NCI-H748 treated with DMSO at 0.1 percent for 48 hours (cell line): ENCODE data around the gene NOXO1.

Source experiments
- DNase-seq: peaks from one replicate; lab custom pipeline; 2025; lab: John Stamatoyannopoulos, UW

The NOXO1 gene

DNA sequence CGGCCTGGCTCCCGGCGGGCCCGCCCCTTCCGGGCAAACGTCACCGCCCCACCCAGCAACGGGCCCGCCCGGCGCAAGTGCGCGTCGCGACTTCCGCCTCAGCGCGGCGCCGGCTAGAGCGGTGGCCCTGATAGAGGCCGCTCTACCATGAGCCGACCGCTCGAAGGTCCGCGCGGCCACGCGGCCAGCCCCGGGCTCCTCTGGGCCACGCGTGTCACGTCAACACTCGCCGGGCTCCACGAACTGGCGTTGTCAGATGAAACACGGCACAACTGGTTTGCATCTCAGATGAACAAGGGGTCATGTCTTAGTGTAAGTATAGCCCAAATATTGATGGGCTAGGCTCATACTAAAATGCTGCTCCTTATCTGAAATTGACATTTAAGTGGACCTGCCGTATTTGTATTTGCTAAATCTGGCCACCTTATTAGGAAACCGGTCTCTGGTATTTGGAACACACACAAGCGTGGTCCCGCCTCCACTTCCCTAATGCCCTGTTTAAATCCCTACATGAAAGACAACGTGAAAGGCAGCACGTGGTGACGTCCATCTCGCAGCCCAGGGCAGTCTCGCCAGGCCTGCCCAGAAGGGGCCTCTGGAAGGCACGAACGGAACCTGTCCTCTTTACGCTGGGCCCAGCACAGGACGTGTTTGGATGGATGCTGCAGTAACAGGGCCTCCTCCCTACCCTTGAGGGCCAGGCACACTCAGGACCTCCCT lies 28.7 kb upstream of the NOXO1 start, which contains the start of gene ZNF598:
TSS of gene ZNF598 (minus strand) at position 31 of the 720 bp plus-strand sequence.
- peak; percentile 23 for DNase-seq

DNA sequence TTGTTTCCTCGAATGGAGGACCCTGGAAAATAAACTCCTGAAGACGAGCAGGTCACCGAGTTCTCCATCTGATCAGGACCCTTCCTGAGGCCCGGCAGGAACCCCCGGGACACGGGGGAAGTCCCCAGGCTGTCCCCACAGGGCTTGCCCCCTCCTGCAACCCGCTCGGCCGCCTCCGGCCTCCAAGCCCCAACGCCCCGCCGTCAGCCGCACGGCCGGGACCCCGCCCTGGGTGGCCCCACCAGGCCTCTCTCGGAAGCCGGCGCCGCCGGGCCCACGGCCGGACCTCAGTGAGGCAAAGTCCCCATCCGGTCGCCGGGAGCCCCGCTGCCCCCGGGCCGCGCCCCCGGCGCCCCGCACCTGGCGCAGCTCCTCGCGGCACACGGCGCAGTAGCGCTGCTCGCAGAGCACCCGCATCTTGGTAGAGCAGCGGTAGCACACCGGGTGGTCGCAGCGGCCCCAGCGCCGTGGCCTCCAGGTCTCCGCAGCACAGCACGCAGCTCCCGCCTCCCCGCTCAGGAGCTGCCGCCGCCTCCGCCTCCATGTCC lies 28.0 kb upstream of the NOXO1 start:
- no peak for DNase-seq

- no peak for DNase-seq
These were observed 27.4 kb upstream of the NOXO1 start for GRCh38 chr16:2008631-2009163.

- DNase-seq: no peak
These were observed 26.8 kb upstream of the NOXO1 start for GRCh38 chr16:2008009-2008526.

GRCh38 chr16:2007081-2007836 lies 26.0 kb upstream of the NOXO1 start:
- no peak for DNase-seq

DNA sequence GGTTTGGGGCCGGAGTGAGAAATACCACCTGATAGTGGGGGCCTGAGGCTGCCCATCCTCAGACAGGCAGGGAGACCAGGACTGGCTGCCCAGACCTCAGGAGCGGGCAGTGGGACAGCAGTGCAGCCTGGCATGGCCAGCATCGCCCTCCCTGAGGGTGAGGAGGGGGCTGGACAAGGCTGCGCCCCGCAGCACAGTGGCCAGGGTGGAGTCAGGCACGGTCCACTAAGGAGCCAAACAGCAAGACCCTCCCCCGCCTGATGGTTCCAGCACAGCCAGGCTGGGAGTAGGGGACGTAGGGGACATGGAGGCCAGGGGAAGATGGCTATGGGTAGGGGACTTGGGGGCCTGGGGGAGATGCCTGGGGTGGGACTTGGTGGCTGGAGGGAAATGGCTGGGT lies 25.0 kb upstream of the NOXO1 start:
- no peak for DNase-seq

- DNase-seq: no peak
These were observed 24.4 kb upstream of the NOXO1 start for GRCh38 chr16:2005646-2006045.

DNA sequence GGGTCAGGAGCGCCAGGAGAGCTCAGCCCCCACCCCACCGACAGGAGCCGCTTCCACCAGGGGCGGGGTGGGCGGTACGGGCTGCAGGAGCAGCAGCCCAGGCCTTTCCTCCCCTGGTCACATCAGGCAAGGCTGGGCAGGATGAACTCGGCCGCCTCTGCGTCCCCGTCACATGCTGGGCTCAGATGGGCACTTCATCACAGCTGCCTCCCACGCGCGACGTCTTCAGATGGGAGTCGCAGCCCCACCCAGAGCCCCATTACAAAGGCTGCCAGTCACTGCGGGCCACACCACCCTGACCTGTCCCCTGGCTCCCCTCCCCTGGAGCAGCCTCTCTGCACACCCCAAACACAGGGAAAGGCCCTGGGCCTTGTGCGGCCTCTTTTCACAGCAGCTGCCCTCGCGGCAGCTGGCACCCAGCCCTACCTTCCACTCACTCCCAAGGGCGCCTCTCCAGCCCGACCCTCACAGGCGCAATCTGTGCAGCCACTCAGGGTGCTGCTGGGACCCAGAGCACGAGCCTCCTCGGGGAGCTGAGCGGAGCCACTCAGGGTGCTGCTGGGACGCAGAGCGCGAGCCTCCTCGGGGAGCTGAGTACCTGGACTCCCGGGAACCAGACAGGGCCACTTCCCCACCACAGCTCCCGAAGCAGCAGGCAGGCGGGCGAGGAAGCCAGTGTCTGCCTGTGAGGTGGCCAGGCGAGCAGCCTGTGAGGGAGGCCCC lies 23.7 kb upstream of the NOXO1 start:
- no peak for DNase-seq

DNA sequence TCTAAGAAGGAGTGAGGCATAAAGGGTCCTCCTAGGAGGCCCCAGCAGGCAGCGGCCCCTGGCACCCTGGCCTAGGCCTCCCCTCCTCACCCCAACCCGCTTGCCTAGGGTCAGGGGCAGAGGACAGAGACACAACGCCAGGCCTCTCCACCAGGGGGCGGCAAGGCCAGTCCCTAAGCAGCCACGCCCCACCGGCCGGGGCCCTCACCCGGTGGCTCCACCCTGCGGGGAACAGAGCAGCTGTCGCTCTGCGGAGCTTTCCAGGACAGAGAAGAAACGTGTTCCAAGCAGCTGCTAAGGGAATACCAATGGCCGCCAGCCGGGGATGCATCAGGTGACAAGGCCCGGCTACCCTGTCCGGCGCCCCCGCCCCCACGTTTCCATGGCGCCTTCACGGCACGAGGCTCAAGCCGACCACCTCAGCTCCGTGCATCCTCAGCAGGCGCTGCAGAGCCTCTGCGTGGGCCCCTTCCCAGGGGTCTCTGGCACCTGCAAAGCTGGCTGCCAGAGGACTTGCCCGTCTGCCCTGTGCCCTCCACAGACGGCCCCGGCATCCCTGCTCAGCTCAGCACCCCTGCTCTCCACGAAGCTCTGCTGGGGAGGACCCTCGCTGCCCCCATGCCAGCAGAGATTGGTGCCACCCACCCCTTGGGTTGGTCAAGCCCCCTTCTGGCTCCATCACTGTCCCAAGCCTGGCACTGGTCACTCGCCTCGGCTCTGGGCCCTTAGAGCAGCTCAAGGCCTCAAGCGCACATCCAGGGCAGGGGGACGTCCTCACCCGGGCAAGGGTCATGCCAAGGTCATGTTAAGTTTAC lies 22.8 kb upstream of the NOXO1 start:
- DNase-seq: peak; percentile 46

DNA sequence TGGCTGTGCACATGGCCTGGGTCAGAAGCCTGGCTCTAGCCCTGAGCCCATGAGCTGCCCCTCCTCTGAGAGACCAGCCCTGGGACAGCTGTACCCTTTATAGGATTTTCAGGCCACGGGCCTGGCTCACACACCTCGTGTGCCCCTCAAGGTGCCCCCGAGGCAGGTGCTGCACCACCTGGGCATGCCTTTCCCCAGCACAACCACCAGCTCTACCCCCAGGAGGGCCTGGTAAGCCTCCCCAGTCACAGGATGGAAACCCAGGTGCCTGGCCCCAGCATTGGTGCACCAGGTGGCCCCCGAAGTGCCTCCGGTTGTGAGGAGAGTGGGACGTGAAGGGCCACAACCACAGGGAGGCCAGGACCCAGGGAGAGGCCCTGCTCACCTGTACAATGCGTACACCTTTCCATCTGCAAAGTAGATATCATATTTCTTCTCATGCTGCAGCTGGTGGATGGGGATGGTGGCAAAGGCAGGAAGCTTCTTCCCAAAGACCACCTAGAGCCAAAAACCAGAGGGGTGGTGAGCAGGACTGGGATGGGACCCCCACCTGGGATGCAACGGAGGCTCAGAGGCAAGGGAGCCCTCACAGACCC lies 22.1 kb upstream of the NOXO1 start:
- no peak for DNase-seq

DNA sequence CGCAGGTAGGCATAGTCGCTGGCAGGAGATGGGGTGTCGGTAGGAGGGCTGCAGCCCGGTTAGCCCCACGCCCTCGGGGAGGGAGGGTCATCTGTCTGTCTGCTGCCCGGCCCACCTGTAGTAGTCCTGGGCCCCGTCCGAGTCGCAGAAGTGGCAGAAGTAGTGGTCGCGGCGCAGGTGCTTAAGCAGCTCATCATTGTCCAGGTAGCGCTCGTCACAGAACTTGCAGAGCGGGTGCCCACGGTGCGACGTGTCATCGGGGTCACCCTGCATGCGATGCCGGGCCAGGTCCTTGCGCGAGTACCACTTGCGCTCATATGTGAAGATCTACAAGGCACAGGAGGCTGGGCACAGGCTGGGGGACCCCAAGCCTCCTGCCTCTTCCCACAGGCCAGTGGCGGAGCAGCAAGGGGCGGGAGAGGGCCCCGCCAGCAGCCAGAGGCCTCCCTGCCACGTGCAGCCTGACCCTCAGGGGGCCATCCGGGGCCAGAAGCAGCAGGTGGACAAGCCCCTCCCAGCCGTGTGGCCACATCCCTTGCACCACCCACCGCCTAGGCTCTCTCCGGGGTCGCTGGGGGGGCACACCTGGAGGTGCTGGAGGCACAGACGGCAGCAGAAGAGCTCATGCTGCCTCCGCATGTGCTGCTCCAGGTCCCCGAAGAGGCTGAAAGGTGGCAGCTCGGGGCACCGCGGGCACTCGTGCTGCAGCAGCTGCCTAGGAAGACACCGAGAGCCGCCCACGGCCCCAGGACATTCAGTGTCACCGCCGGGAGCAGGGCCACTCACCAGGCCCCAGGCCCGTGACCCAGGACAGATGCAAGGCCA lies 21.3 kb upstream of the NOXO1 start:
- DNase-seq: no peak

GRCh38 chr16:2001456-2002355 lies 20.4 kb upstream of the NOXO1 start:
- no peak for DNase-seq

DNA sequence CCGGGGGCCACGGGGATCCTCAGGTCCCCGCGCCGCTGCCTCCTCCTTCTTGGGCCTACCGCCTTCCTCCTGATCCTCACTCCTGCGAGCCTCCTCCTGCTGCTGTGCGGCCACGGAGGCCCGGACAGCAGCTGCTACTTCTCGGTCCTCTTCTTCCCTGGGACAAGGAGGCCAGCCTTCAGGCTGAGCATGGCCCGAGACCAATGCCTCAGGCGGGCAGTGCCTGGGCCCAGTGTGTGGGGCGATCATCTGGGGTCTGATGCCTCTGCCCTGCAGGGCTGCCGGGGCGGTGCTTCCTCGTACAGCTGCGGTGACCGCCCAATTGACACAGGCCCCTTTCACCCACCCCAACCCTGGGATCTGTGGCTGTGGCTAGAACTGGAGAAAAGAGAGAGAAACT lies 19.8 kb upstream of the NOXO1 start:
- DNase-seq: no peak

- DNase-seq: no peak
These were observed 18.7 kb upstream of the NOXO1 start for GRCh38 chr16:1999866-2000514.

DNA sequence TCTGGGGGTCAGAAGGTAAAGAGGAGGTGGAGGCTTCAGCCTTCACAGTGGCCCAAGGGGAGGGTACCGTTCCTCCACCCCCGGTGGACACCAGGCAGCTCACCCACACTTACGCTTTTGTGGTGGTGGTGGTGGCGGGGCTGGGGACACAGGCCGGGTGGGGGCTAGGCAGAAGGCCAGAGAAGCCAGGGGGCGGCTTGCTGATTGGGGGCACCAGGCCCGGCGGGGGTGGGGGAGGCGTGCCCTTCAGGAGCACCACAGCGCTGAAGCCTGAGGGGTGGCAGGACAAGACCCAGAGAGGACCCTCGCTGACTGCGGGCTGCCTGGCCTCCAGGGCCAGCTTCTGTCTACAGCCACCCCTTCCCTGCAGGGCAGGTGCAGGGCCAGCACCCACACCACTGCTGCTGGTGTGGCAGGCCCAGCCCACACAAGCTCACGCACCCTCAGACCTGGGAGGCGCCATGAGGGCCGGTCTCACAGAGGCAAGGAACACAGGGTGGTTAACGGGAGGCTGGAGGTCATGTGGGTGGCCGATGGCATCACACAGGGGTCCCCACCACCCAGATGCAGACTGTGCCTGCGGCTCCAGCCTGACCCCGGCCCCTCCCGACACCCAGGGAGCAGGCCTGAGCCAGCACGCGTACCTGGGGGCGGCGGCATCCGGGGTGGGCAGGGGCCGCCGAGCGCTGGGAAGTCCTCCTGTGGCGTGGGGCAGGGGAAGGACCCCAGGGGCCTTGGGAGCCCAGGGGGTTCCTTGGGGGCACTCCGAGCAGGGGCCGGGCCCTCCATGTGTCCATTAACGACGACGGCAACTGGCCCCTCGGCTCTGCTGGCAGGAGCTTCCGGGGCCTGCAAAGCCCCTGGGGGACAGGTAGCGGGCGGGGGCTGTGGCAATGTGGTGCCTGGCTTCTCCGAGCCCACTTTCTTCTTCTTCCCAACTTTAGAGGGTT lies 17.9 kb upstream of the NOXO1 start:
- no peak for DNase-seq

DNA sequence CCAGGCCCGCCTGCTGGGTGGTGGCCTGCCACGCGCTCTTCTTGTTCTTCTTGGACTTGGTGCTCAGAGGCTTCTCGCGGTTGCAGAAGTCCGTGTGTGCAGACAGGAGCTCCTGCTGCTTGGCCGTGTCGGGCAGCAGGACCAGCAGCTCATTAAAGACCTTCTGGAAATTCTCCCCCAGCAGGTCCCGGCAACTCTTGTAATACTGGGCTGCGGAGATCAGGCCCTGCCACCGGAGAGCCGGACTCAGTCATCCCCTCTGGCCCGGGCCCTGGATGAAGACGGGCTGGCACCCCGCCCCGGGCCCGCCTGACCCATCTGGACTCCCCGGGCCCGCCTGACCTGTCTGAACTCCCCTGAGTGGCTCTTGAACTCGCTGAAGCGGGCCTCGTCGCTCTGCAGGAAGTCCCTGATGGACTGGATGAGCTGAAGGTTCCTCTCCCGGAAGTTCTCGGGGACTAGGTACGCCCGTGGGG lies 17.1 kb upstream of the NOXO1 start:
- no peak for DNase-seq
